ENCODE measurements around the gene STX18. TPM values are rescaled to one million over a fixed set of nuclear protein-coding genes. Genes with fewer than 3 reads are reported as not detected.

The STX18 gene
- total and polyA plus RNA-seq, 2 experiments from 2014 or later, result 15.9 to 18.1 TPM

- no peaks in the 10 kb centered on the region for H3K9me2 ChIP-seq (ENCODE audit: insufficient read depth)
- H3K79me2 ChIP-seq (replicated peaks; ENCODE audit: insufficient read depth), result no peaks in the 10 kb centered on the region
- no peaks in the 10 kb centered on the region for H4K20me1 ChIP-seq (replicated peaks; ENCODE audit: insufficient read depth)
- H3K27me3 ChIP-seq (ENCODE audit: insufficient read depth), result no peaks in the 10 kb centered on the region
- no peak overlapping the region for H2AFZ ChIP-seq
- H3K27ac ChIP-seq (ENCODE audit: low read depth), result no peak overlapping the region
- ATAC-seq, result no peak
- TF ChIP-seq EZH2 (IDR thresholded peaks at IDR 0.05; ENCODE audit: low read depth, unreplicated experiment) (no peak), ZNF331 (CRISPR knock-in tag; IDR thresholded peaks at IDR 0.05; ENCODE audit: low read depth) (no peak), POLR2AphosphoS5 (IDR thresholded peaks at IDR 0.05; ENCODE audit: low read depth) (no peak), CREB1 (CRISPR knock-in tag; IDR thresholded peaks at IDR 0.05; ENCODE audit: low read depth) (no peak), ZNF114 (CRISPR knock-in tag; IDR thresholded peaks at IDR 0.05) (no peak), ETS1 (IDR thresholded peaks at IDR 0.05) (no peak), CTCF (conservative IDR thresholded peaks at IDR 0.05; ENCODE audit: low read depth in 2 of 2) (no peak), JUNB (IDR thresholded peaks at IDR 0.05; ENCODE audit: unreplicated experiment) (no peak), STAT1 (IDR thresholded peaks at IDR 0.05; ENCODE audit: unreplicated experiment) (no peak), EZH2phosphoT487 (IDR thresholded peaks at IDR 0.05; ENCODE audit: unreplicated experiment) (no peak), NANOG (IDR thresholded peaks at IDR 0.05; ENCODE audit: borderline replicate concordance) (no peak), REST (IDR thresholded peaks at IDR 0.05; ENCODE audit: unreplicated experiment) (no peak), ZNF462 (CRISPR knock-in tag; IDR thresholded peaks at IDR 0.05) (no peak)
- Mint-ChIP-seq H3K27ac (no peak overlapping the region), H3K9me3 (no peaks in the 10 kb centered on the region), H3K4me3 (no peak overlapping the region), H3K36me3 (ENCODE audit: low read depth) (peaks cover 10% of the 10 kb centered on the region), H3K4me1 (peaks cover 33% of the 10 kb centered on the region), H3K27me3 (ENCODE audit: insufficient read depth, low read depth, poor library complexity) (peaks cover 3% of the 10 kb centered on the region)
- no peaks in the 10 kb centered on the region for H3K36me3 ChIP-seq (ENCODE audit: insufficient read depth)
- DNase-seq (ENCODE audit: low spot score), result no peak
- 0 out of 2 replicates have a peak, but pooled peaks cover 5% of the 10 kb centered on the region for H3F3A ChIP-seq (replicated peaks; ENCODE audit: low read depth)
- H3K4me1 ChIP-seq (ENCODE audit: insufficient read depth), result peaks cover 45% of the 10 kb centered on the region
- no peak overlapping the region for H3K4me2 ChIP-seq
- no peak overlapping the region for H3K4me3 ChIP-seq
Observed at GRCh38 chr4:4455210-4455865, 86.5 kb downstream of the STX18 start.
